ENCODE data around the gene TFF3. TPM values are rescaled to one million over a fixed set of nuclear protein-coding genes. Genes with fewer than 3 reads are reported as not detected.

Gene TFF3
- total and polyA plus RNA-seq, 2 of the 13 experiments (the other 11 are each of a cell fraction or from before 2014, with no cell fraction given) = 14.2 to 26.9 TPM

GRCh38 chr21:42340187-42341050, 25.2 kb upstream of the TFF3 start (continued):
- TF ChIP-seq ZGPAT (CRISPR knock-in tag; IDR thresholded peaks at IDR 0.05) (no peak), NR1H2 (CRISPR knock-in tag; IDR thresholded peaks at IDR 0.05; ENCODE audit: borderline replicate concordance, low read depth) (no peak), NRL (CRISPR knock-in tag; IDR thresholded peaks at IDR 0.05; ENCODE audit: borderline replicate concordance) (no peak), GABPB1 (CRISPR knock-in tag; IDR thresholded peaks at IDR 0.05) (no peak), ZNF746 (CRISPR knock-in tag; IDR thresholded peaks at IDR 0.05) (no peak)

DNA sequence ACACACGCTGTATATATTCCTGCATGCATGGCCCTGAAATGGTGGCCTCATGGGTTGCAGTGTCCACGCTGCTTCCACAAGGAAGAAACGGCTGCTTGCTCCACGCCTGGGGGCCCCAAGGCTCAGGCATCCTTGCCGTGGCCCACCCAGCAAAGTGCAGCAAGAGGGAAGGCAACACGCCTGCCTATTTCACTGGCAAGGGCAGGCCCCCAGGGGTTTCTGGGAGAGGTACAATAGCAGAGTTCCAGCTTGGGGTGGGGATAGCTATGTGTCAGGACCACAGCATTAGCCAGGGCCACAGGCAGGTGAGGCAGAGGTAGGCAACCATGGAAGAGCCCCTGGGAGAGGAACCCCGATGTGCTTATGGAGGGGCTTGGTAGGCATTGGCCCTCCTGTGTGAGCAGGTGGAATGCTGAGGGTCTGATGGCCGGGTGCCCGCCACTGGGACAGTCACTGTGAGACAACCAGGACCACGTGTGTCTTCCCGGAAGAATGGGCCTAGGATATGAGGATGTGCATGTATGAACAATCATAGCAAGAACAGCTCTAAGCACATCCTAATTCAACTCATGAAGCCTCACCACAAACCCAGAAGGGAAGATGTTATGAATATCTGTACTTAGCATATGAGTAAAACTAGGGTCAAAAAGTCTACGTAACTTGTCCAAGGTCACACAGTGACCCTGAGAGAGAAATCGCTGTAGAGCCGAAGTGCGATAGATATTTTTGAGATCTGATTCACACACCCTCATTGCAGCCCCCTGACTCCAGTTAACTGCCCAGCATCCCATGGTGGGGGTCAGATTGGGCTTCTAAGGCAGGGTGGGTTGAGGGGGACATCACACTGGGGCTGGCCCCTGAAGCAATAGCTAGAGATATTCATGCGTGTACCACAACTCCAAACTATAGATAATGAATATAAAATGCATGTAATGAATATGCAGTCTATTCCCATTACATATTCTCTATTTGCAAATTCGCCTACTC, 23.8 kb upstream of the TFF3 start:
- no peak overlapping the region for H3K9ac ChIP-seq (ENCODE audit: insufficient read depth, low read depth, low read length)
- FAIRE-seq (no peak), DNase-seq (ENCODE audit: low spot score) (no peak), ATAC-seq (no peak; the same call in 2 of the 3 replicates)
- peak overlapping the region; percentile 85 for H3K4me2 ChIP-seq (ENCODE audit: low read depth, low read length)
- H3K36me3 ChIP-seq (replicated peaks in 1 of 2; ENCODE audit: control insufficient read depth in 1 of 2, insufficient read depth in 2 of 2, low read length in 2 of 2) = no peaks in the 10 kb centered on the region
- in situ Hi-C loops (cut with HindIII; ENCODE audit: extremely low pct_ligation_motif_present, low pct_unique_long_range_greater_than_20kb) (no loop called here), intact Hi-C loops (cut with micrococcal nuclease; ENCODE audit: unreplicated experiment) (loop anchor here (1.0 kb wide), 3 partner anchors 42 to 111 kb away; no protein-coding TSS in a partner anchor)
- H3K9me3 ChIP-seq (ENCODE audit: low read length) = no peaks in the 10 kb centered on the region
- H3K79me2 ChIP-seq (ENCODE audit: insufficient read depth, low read length) = no peaks in the 10 kb centered on the region
- no TSS peak for BruUV-seq (replicated peaks)
- H3K4me3 ChIP-seq (replicated peaks in 1 of 3; ENCODE audit: insufficient read depth in 1 of 3, low read depth in 2 of 3, low read length in 3 of 3) = peak overlapping the region in 1 of 3 experiments; percentile 59; a peak in 1 of 6 replicates
- no peak overlapping the region for H2AFZ ChIP-seq (ENCODE audit: low read length)
- WGBS (ENCODE audit: low lambda C conversion rate) = 57% methylated on average over 7 of the region's 17 CpGs
- peaks cover 21% of the 10 kb centered on the region for H3K4me1 ChIP-seq (ENCODE audit: insufficient read depth, low read length)
- POLR2A ChIA-PET = no interaction called here
- H3K27me3 ChIP-seq (ENCODE audit: control insufficient read depth in 1 of 2, insufficient read depth in 2 of 2, low read length in 2 of 2) = peaks cover 0 to 4% of the 10 kb centered on the region in 2 experiments; a peak in 2 of 5 replicates
- no peak overlapping the region for H3K27ac ChIP-seq (ENCODE audit: extremely low read length, insufficient read depth, low read length)
- CTCF ChIA-PET (ENCODE audit: low intra/inter-chr PET ratio, low total read pairs) = interaction anchor here (3.6 to 4.1 kb wide), 2 partner anchors 42 to 111 kb away, joined by 27 to 33 read pairs; no protein-coding TSS in a partner anchor
- no peaks in the 10 kb centered on the region for H4K20me1 ChIP-seq (ENCODE audit: insufficient read depth, low read length)
- no peak for TF ChIP-seq THAP11 (CRISPR knock-in tag; IDR thresholded peaks at IDR 0.05)
- TF ChIP-seq RNF219 (CRISPR knock-in tag; IDR thresholded peaks at IDR 0.05) = no peak
- TF ChIP-seq STAG1 (CRISPR knock-in tag; IDR thresholded peaks at IDR 0.05) = no peak
- TF ChIP-seq, protein P1, sequence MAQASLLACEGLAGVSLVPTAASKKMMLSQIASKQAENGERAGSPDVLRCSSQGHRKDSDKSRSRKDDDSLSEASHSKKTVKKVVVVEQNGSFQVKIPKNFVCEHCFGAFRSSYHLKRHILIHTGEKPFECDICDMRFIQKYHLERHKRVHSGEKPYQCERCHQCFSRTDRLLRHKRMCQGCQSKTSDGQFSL (CRISPR knock-in tag; IDR thresholded peaks at IDR 0.05) = no peak
- TF ChIP-seq, protein P2, sequence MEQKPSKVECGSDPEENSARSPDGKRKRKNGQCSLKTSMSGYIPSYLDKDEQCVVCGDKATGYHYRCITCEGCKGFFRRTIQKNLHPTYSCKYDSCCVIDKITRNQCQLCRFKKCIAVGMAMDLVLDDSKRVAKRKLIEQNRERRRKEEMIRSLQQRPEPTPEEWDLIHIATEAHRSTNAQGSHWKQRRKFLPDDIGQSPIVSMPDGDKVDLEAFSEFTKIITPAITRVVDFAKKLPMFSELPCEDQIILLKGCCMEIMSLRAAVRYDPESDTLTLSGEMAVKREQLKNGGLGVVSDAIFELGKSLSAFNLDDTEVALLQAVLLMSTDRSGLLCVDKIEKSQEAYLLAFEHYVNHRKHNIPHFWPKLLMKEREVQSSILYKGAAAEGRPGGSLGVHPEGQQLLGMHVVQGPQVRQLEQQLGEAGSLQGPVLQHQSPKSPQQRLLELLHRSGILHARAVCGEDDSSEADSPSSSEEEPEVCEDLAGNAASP (CRISPR knock-in tag; IDR thresholded peaks at IDR 0.05; ENCODE audit: borderline replicate concordance) = no peak
- no peak for TF ChIP-seq IRF9 (CRISPR knock-in tag; IDR thresholded peaks at IDR 0.05; ENCODE audit: borderline replicate concordance)
- no peak for TF ChIP-seq TEAD2 (CRISPR knock-in tag; IDR thresholded peaks at IDR 0.05)
- no peak for TF ChIP-seq ZC3H13 (CRISPR knock-in tag; IDR thresholded peaks at IDR 0.05)
